ENCODE data around the gene CELF1.

GRCh38 chr11:47446833-47447232 is 106.1 kb downstream of the CELF1 start:
- TF ChIP-seq ZNF792 (CRISPR knock-in tag; IDR thresholded peaks at IDR 0.05): no peak
- TF ChIP-seq PCBP1 (IDR thresholded peaks at IDR 0.05; ENCODE audit: borderline replicate concordance, low read depth, low read length): no peak
